Endothelial cell of umbilical vein (primary cell): ENCODE measurements around the gene MARCOL. TPM values are rescaled to one million over a fixed set of nuclear protein-coding genes. Genes with fewer than 3 reads are reported as not detected.

ENCODE experiments used
- BruUV-seq: library from RNA; stranded (reverse); fragments of 400-500 nt; replicated peaks from 2 replicates; lab custom pipeline; 2021; lab: Mats Ljungman, UMichigan
- CTCF ChIA-PET: fragments of 300-600, 350-600 bp; sonication (Branson Sonifier 250); formaldehyde crosslinking; loops from one replicate; lab custom pipeline; 2021; ENCODE audit warnings: antibody characterized with exemption, inconsistent platforms; lab: Charles Lee
- POLR2A ChIA-PET: fragments of 300-600, 350-600 bp; sonication (Branson Sonifier 250); formaldehyde crosslinking; loops from one replicate; lab custom pipeline; 2021; ENCODE audit warnings: antibody characterized with exemption, inconsistent platforms; lab: Charles Lee
- DNase-seq: peaks from one replicate; pipeline ENCODE4 v3.0.0-alpha.2; 2011; ENCODE audit warnings: low read depth, low spot score
- FAIRE-seq: peaks from 2 replicates; lab custom pipeline; 2011; peaks lifted over from hg19 to GRCh38; lab: Jason Lieb, UNC
- H2AFZ ChIP-seq: 2 replicates; pipeline ENCODE4 v1.6.0; 2012; ENCODE audit warnings: low read depth, low read length, control low read depth, inconsistent platforms
- H3K27ac ChIP-seq: 2 replicates; pipeline ENCODE4 v1.5.1; 2011; ENCODE audit warnings: low read depth, mild to moderate bottlenecking, control low read depth, low read length, moderate library complexity; ENCODE audit not compliant: insufficient read depth
- H3K27me3 ChIP-seq, 2 experiments: 2 replicates each; pipeline versions ENCODE4 v1.6.0 to v1.6.1; 2011; ENCODE audit warnings: low read length in 2 of 2, mixed read lengths in 1 of 2; ENCODE audit not compliant: control insufficient read depth in 2 of 2, insufficient read depth in 2 of 2
- H3K36me3 ChIP-seq, 2 experiments: 2 replicates in 1 of 2; 3 replicates in 1 of 2; pipeline ENCODE4 v1.5.1; 2011; ENCODE audit warnings: low read length in 2 of 2, mild to moderate bottlenecking in 1 of 2, moderate library complexity in 1 of 2; ENCODE audit not compliant: control insufficient read depth in 2 of 2, insufficient read depth in 2 of 2; ENCODE audit errors: extremely low read depth in 1 of 2
- H3K4me1 ChIP-seq: 3 replicates; pipeline ENCODE4 v1.5.1; 2011; ENCODE audit warnings: mild to moderate bottlenecking, low read length; ENCODE audit not compliant: control insufficient read depth, insufficient read depth; ENCODE audit errors: extremely low read depth
- H3K4me2 ChIP-seq: 2 replicates; pipeline ENCODE4 v1.6.1; 2011; ENCODE audit warnings: low read length, control low read depth, mixed read lengths; ENCODE audit not compliant: insufficient read depth
- H3K4me3 ChIP-seq, 3 experiments: fragments of 200-600 bp in 1 of 3; sonication (generic), shearing (Covaris generic) in 1 of 3; replicated peaks in 1 of 3; 2 replicates each; pipeline ENCODE4 v1.5.1; 2011 to 2016; ENCODE audit warnings: control low read depth in 3 of 3, low read length in 3 of 3, mild to moderate bottlenecking in 2 of 3, inconsistent platforms in 1 of 3, low read depth in 1 of 3, moderate library complexity in 1 of 3; ENCODE audit not compliant: insufficient read depth in 1 of 3
- H3K79me2 ChIP-seq: 2 replicates; pipeline ENCODE4 v1.6.0; 2012; ENCODE audit warnings: low read length, inconsistent platforms; ENCODE audit not compliant: control insufficient read depth, insufficient read depth
- H3K9ac ChIP-seq: replicated peaks from 2 replicates; pipeline ENCODE3; 2011; ENCODE audit warnings: low read length, control low read depth; ENCODE audit not compliant: insufficient read depth; ENCODE audit errors: extremely low read depth
- H3K9me1 ChIP-seq: replicated peaks from 3 replicates; pipeline ENCODE4 v1.6.0; 2011; ENCODE audit warnings: mild to moderate bottlenecking, low read length; ENCODE audit not compliant: control insufficient read depth, insufficient read depth; ENCODE audit errors: extremely low read depth
- H3K9me3 ChIP-seq: replicated peaks from 2 replicates; pipeline ENCODE4 v1.5.1; 2012; ENCODE audit warnings: low read length, inconsistent platforms; ENCODE audit not compliant: control insufficient read depth, insufficient read depth
- H4K20me1 ChIP-seq: replicated peaks from 2 replicates; pipeline ENCODE3; 2011; ENCODE audit warnings: mild to moderate bottlenecking, low read length; ENCODE audit not compliant: control insufficient read depth, insufficient read depth; ENCODE audit errors: extremely low read depth
- EZH2 ChIP-seq: IDR thresholded peaks from 2 replicates; pipeline ENCODE4 v1.6.1; 2012; ENCODE audit warnings: borderline replicate concordance, low read depth, mild to moderate bottlenecking, moderate library complexity, low read length, inconsistent platforms; ENCODE audit not compliant: severe bottlenecking
- FOS ChIP-seq: IDR thresholded peaks from 2 replicates; pipeline ENCODE4 v1.6.1; 2011; ENCODE audit warnings: mild to moderate bottlenecking, low read length, moderate library complexity, borderline replicate concordance; ENCODE audit not compliant: insufficient read depth
- GATA2 ChIP-seq: IDR thresholded peaks from 2 replicates; pipeline ENCODE4 v1.7.0; 2011; ENCODE audit warnings: low read depth, mild to moderate bottlenecking, moderate library complexity, mixed read lengths, low read length; ENCODE audit not compliant: insufficient read length, insufficient read depth
- JUN ChIP-seq: IDR thresholded peaks from 2 replicates; pipeline ENCODE4 v1.6.1; 2011; ENCODE audit warnings: borderline replicate concordance, low read depth; ENCODE audit not compliant: insufficient read length, insufficient read depth
- MYC ChIP-seq: IDR thresholded peaks from one replicate; pipeline ENCODE4 v1.6.1; 2011; ENCODE audit warnings: mild to moderate bottlenecking, low read depth, low read length
- POLR2A ChIP-seq: IDR thresholded peaks from 2 replicates; pipeline ENCODE4 v1.6.1; 2012; ENCODE audit warnings: low read depth, mild to moderate bottlenecking, control low read depth, low read length
- POLR2AphosphoS5 ChIP-seq: IDR thresholded peaks from 2 replicates; pipeline ENCODE4 v1.6.1; 2012; ENCODE audit warnings: low read depth, mild to moderate bottlenecking, control low read depth, low read length, moderate library complexity; ENCODE audit not compliant: insufficient read depth
- dilution Hi-C: fragments of 300-500 bp; cut with MboI; formaldehyde crosslinking; loops from one replicate; pipeline ENCODE4 v1.15.0; 2019; ENCODE audit warnings: low sequenced_read_pairs; ENCODE audit not compliant: extremely low pct_ligation_motif_present
- intact Hi-C: fragments of 100-400 bp; cut with micrococcal nuclease; formaldehyde crosslinking; loops from one replicate; pipeline ENCODE4 v1.10.0; 2022
- polyA plus RNA-seq, 4 experiments: library from polyadenylated mRNA; depleted of rRNA in 3 of 4; stranded (reverse) in 3 of 4; unstranded in 1 of 4; fragments of >200 nt; gene quantifications; 2 replicates each; pipeline versions ENCODE4 v1.2.1 to v1.2.3, GENCODE V29; 2011 to 2012; ENCODE audit warnings: missing spikeins in 1 of 4
- total RNA-seq: library from RNA; stranded (reverse); gene quantifications from 2 replicates; pipeline ENCODE4 v1.2.3, GENCODE V29; 2021
- TF ChIP-seq, protein P1 (sequence below): IDR thresholded peaks from 2 replicates; pipeline ENCODE4 v1.6.1; 2011; ENCODE audit not compliant: insufficient read depth, insufficient read length
- TF ChIP-seq, protein P2 (sequence below), 2 donors: IDR thresholded peaks; 1 replicate in 1 of 2; 2 replicates in 1 of 2; pipeline ENCODE4 v1.5.1; 2011; ENCODE audit warnings: low read length in 2 of 2, mild to moderate bottlenecking in 2 of 2, moderate library complexity in 2 of 2, control low read depth in 1 of 2, inconsistent platforms in 1 of 2, low read depth in 1 of 2; ENCODE audit not compliant: insufficient read depth in 1 of 2; ENCODE audit errors: extremely low read depth in 1 of 2

The MARCOL gene
- total and polyA plus RNA-seq, 2 donors (not counting 3 experiments of a cell fraction or from before 2014, with no cell fraction given), result not detected

DNA sequence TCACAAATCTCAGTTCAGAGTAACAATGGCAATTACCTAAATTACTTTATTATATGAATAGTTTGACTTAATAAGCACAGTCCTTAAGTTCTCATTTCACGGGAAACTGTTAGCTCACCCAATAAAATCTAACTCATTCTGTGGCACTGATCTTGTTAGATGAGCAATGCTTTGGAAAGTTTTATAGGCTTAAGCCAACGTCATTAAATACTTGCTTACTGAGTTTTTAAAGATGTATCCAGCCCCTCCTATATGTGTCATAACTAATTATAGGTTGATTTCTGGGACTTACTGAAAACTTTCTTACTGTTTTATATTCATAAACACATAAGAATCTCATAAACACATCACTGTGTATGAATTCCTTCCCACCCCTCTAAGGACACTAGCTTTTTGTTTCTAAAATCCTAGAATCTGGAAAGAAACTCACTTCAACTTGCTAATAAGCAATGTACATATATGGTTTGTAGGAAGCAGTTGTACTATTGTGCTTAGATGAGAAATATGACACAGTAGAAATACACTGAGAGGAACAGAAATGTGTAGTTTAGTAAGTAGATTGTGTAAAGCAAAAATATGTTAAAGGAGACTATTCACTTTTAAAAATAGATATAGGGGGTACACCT, 14.1 kb upstream of the MARCOL start:
- Histone ChIP-seq H3K4me3 (no peak overlapping the region), H3K79me2 (no peaks in the 10 kb centered on the region), H3K27me3 (no peaks in the 10 kb centered on the region), H3K36me3 (no peaks in the 10 kb centered on the region), H3K9ac (no peak overlapping the region), H3K9me3 (no peaks in the 10 kb centered on the region), H4K20me1 (no peaks in the 10 kb centered on the region), H3K27ac (no peak overlapping the region), H3K4me1 (no peaks in the 10 kb centered on the region), H3K4me2 (no peak overlapping the region), H2AFZ (no peak overlapping the region), H3K9me1 (no peaks in the 10 kb centered on the region)
- FAIRE-seq, result no peak
- BruUV-seq, result no TSS peak
- ChIA-PET POLR2A (no interaction called here), CTCF (no interaction called here)
- DNase-seq, result no peak
- dilution Hi-C loops (no loop called here), intact Hi-C loops (no loop called here)
- TF ChIP-seq, protein P1, sequence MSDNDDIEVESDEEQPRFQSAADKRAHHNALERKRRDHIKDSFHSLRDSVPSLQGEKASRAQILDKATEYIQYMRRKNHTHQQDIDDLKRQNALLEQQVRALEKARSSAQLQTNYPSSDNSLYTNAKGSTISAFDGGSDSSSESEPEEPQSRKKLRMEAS, result no peak
- TF ChIP-seq JUN (no peak), FOS (no peak), GATA2 (no peak), EZH2 (no peak), MYC (no peak), POLR2AphosphoS5 (no peak), POLR2A (no peak)
- TF ChIP-seq, protein P2, sequence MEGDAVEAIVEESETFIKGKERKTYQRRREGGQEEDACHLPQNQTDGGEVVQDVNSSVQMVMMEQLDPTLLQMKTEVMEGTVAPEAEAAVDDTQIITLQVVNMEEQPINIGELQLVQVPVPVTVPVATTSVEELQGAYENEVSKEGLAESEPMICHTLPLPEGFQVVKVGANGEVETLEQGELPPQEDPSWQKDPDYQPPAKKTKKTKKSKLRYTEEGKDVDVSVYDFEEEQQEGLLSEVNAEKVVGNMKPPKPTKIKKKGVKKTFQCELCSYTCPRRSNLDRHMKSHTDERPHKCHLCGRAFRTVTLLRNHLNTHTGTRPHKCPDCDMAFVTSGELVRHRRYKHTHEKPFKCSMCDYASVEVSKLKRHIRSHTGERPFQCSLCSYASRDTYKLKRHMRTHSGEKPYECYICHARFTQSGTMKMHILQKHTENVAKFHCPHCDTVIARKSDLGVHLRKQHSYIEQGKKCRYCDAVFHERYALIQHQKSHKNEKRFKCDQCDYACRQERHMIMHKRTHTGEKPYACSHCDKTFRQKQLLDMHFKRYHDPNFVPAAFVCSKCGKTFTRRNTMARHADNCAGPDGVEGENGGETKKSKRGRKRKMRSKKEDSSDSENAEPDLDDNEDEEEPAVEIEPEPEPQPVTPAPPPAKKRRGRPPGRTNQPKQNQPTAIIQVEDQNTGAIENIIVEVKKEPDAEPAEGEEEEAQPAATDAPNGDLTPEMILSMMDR (IDR thresholded peaks at IDR 0.05; ENCODE audit: extremely low read depth in 1 of 2, insufficient read depth in 1 of 2, low read depth in 1 of 2, low read length in 2 of 2), result no peak
